Sciatic nerve (tissue), 2 donors: Measurements from ENCODE around the gene RIMBP2. TPM values are rescaled to one million over a fixed set of nuclear protein-coding genes. Genes with fewer than 3 reads are reported as not detected.
A peak's percentile ranks its signal among the peaks of the same experiment; 100 is the strongest.

Experiments
- ATAC-seq: fragments of 200-7000 bp; cut with Tn5 transposase; one replicate; pipeline ENCODE4 v1.9.1; 2020; ENCODE audit warnings: mild to moderate bottlenecking, moderate library complexity
- DNase-seq: peaks from one replicate; pipeline ENCODE4 v3.0.0-alpha.2; 2020; ENCODE audit warnings: low spot score
- intact Hi-C: fragments of 100-400 bp; cut with DNase I; formaldehyde crosslinking; loops from one replicate; pipeline ENCODE4 v1.14.2; 2022
- total RNA-seq: library from RNA; stranded (reverse); fragmentation: NEBNext Ultra II Directional; extraction: Animal tissue kit (Norgen Biotek cat#: 25700); gene quantifications from one replicate; pipeline ENCODE4 v1.2.1, GENCODE V29; 2021
- donor health status: DM: no; HTN: no; CAD: no.
- donor health status: DM: no; HTN: no; CAD: no.

The RIMBP2 gene
- total RNA-seq, 1 donor from 2014 or later: 1.6 TPM

DNA sequence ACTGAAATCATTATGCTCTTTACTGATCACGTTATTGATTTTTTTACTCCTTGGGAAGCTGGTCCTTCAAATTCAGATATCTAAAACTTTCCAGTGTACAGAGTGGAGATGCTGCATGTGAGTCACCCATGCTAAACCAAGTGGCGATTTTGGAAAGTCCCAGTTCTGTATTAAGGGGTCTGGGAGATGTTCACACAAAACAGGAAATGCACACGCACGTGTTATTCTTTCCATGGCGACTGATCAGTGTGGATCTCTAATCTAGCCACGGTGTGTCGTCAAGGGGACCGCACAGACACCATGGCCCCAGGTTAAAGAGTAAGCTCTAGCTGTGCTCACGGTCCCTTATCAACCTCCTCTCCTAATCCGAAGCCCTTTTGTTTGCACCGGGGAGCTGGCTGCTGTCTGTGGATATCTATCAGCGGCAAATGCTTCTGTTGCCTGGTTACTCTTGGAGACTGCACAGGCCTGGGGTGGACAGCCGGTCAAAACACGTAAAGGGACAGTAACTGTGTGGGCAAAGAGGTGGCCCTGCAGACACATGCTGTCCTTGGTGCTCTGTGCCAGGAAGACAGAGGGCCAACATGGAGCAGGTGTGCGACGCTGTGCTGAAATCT, 96.6 kb downstream of the RIMBP2 start:
- ATAC-seq (no peak), DNase-seq (no peak)
- intact Hi-C loops: no loop called here

DNA sequence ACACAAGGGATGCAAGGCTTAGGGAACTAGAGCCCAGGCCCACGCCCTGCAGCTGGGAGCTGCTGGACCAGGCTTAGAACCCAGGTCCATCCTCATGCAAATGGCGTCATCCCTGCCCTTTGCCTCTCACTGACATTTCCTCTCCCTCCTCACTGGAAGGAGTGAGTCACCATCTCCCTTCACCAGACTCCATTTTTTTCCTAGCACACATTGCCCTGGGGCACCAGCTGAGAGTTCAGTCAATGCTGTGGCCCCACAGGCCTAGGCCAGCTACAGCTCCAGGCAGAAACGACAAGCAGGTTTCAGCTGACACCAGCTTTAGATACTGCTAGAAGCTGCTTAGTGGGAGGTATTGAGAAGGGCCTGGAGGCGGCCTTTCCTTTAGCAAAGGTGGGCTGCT, 98.9 kb downstream of the RIMBP2 start:
- intact Hi-C loops: no loop called here
- no peak for DNase-seq
- ATAC-seq: no peak

DNA sequence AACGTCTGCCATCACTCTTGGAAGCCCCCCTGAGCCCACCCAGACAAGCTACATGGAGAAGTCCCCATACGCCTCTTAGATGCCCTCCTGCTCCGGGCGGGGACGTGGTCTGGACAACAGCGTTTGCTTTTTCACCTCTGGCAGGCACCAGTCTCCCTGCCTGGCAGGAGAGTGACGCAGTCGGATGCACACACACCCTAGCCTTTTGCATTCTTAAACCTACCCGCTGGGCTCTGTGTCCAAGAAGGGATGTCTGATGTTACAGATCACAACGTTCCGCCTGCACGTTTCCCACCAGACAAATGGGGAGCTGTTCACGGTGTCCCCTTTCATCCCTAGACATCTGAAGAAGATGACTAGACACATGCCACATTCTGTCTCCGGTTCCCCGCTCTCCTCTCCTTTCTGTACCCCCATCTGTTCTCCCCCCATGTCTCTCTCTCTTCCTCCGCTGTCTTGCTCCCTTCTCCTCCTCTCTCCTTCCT, 100.2 kb downstream of the RIMBP2 start:
- intact Hi-C loops: no loop called here
- DNase-seq: no peak
- no peak for ATAC-seq

DNA sequence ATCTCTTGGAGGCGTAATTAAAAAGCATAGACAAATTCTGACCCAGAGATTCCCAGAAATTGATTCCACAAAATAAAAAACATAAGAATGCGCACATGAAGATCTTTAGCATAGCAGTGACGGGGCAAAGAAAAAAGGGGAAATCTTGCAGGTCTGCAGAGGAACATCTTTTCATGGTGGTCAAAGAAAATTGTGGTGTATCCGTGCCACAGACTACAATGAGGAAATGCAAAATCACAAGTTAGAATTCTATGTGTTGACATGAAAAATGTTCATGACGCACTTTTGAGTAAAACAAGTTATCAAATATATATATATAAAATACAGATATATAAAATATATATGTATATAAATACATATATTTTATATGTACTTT, 101.6 kb downstream of the RIMBP2 start:
- intact Hi-C loops: no loop called here
- no peak for ATAC-seq
- no peak for DNase-seq

DNA sequence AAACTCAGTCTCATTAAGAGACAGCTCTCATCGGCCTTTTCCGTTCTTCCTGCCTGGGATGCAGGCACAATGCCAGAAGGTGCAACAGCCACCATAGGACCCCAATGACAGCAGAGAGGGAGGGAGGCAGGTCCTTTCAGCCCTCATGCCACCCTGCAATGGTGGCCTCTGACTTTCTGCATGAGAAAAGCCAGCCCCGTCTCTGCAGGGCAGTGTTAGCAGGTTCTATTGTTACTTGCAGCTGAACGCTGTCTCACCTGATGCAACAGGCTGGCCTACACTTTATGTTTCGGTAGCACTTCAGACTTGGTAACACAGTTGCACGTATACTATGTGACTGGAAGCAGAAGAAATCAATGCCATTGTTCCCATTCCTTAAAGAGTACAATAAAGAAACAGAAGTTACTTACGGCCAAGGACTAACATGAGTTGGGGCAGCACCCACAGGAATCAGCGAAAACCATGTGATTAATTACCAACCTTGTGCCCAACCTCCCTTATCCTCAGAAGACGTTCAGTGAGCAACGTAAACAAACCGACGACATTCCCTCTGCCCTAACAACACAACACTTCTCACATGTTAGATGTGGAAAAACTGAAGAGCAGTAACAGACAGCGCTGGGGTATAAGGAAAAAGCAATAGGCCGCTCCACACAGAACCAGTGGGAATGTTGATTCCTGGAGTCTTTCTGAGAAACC, 102.1 kb downstream of the RIMBP2 start:
- DNase-seq (no peak), ATAC-seq (no peak)
- intact Hi-C loops: no loop called here

DNA sequence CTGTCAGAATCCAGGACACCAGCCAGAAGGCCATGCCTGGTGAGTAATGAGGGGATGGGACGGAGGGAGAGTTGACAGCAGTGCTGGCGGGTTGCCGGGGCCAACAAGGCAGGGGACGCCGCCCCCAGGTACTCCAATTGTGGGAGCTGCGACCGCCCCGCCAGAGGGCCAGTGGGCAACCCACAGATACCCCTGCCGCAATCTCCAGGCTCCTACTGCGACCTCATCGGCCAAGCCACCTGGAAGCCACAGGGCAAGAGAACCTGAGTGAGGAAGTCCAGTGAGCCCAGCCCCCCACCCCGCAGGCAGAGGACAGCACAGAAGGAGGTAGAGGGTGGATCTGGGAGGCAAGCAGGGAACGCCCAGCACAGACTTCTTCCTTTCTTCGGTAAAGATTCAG, 103.0 kb downstream of the RIMBP2 start:
- DNase-seq: no peak
- intact Hi-C loops: no loop called here
- no peak for ATAC-seq

DNA sequence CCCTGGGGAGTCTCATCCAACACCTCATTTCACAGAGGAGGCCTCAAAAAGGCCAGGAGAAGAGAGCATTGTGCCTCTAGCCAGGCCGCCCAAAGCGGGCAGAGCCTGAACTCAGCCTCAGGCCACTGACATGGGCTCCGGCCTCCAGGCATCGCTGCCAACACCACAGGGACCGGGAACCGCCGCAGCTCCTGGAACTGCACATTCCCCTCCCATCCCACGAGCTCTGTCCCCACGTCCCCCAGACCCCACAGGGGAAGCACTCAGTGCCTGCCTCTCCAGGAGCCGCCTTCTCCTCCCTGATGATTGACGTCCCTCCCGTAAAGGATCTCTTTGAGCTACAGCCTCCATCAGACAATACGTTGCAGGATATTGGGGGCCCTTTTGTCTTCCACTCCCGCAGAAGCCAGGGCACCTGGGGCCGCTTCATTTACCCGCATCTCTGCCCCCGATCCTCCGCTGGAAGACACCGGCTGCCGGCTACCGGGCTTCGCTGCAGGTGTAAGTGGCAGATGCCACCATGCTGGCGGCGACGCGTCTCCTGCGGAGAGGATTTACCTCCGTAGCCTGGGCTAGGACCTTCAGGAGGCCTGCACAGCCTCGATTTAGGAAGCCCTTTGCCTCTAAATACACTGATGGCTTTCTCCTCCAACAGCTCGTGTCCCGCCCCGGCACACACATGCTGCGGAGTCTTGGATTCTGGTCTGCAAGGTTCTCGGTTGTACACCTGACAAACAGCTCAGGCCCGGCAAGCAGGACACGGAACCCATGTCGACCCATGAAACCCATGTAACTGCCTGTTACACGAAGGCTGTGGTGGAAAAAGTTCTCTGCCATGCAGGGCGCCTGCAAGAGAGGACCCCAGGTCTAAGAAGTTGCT, 104.8 kb downstream of the RIMBP2 start:
- intact Hi-C loops: no loop called here
- ATAC-seq (no peak), DNase-seq (no peak)

DNA sequence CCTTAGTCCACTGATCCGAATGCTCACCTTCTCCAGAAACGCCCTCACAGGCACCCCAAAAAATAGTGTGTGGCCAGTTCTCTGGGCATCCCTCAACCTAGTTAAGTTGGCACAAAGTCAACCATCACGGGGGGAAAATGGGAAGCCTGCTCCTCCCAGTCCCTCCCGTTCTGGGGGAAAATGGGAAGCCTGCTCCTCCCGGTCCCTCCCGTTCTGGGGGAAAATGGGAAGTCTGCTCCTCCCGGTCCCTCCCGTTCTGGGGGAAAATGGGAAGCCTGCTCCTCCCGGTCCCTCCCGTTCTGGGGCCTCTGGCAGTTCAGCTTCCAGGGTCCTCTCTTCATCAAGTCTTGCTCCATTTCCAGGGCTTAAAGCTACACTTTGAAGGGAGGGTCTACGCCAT, 106.1 kb downstream of the RIMBP2 start:
- intact Hi-C loops: no loop called here
- DNase-seq: no peak
- ATAC-seq: no peak

DNA sequence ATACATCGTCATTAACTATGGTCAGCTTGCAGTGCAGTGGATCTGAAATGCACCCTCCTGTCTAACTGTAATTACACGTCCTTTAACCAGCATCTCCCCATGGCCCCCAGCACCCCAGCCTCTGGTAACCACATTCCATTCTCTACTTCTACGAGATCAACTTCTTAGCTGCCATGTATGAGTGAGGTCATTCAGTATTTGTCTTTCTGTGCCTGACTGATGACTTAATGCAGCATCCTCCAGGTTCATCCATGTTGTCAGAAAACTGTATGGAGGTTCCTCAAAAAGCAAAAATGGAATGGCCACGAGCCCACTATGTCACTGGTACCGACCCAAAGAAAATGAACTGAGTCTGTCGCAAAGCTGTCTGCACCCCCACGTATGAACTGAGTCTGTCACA, 107.3 kb downstream of the RIMBP2 start:
- no peak for ATAC-seq
- no peak for DNase-seq
- intact Hi-C loops: no loop called here

DNA sequence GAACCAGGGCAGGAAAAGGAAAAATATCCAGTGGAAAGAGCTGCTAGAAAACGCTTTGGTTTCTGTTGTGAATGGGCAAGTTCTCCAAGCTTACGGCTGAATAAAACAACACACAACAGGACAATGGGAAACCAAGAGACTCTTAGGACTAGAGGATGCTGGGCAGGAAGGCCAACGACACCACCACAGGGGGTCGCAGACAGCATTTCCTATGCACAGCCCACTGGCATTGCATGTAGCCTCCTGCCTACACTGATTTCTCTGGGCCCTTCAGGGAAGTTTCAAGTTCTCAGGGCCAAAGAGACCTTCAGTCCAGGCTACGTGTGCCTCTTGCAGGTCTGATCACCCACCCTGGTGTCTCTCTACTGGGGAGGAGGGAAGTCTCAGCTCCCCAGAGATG, 108.0 kb downstream of the RIMBP2 start:
- ATAC-seq: no peak
- intact Hi-C loops: no loop called here
- no peak for DNase-seq

DNA sequence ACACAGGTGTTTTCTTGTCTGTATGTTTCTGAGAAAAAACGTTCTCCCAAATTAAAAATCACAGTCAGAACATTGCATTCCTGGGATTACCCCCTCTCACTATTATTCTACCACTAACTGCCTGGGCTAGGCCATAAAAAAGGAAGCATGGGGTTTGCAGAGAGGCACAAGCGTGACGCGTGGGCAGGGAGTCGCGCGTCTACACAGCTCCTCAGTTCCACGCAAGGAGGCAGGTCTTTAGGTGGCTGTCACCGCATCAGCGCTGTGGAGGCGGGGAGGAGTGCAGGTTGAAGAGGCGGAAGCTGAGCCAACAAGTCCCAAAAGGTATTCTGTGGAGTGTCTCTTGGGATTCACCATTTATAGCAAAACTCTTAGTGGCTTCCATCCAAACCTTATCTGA, 109.9 kb downstream of the RIMBP2 start:
- ATAC-seq (no peak), DNase-seq (no peak)
- intact Hi-C loops: no loop called here

DNA sequence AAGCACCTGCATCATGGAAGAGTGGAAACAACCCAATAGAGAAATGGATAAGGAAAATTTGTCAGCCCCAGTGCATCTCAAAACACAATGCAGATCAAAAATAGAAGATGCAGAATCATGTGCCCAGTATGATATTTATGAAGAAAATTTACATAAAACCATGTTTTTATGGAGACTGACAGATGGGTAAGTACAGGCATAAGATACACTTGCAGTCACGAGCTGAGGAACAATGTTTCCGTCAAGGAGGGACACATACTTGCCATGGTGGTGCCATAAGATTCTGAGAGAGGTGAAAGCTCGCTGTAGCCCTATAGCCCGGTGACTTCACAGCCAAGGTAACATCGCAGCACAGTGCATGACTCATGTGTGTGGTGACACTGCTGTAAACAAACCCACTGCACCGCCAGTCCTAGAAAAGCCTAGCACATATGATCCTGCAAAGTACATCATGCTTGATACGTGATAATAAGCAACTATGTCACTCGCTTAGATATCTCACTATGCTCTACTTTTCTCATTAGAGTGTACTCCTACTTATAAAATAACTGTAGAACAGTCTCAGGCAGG, 112.6 kb downstream of the RIMBP2 start:
- no peak for ATAC-seq
- intact Hi-C loops: no loop called here
- DNase-seq: no peak

DNA sequence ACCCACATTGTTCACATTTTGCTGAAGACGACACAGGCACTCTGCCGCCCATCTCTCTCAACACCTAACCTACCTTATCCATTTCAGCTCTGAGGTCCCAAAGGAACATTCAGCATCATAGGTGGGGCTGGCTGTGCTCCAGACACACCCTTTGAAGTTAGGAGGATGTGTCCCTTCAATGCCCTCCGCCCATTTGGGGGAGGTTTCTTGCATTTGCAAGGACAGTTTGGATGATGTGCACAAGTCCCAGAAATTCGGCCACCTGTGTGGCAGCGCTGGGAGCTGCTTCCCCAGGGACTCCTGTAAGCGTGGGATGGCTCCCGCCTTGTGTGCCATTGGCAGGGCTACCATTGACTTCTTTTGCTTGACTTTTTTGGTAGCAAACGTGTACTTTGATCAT, 113.8 kb downstream of the RIMBP2 start:
- no peak for DNase-seq
- intact Hi-C loops: no loop called here
- no peak for ATAC-seq

DNA sequence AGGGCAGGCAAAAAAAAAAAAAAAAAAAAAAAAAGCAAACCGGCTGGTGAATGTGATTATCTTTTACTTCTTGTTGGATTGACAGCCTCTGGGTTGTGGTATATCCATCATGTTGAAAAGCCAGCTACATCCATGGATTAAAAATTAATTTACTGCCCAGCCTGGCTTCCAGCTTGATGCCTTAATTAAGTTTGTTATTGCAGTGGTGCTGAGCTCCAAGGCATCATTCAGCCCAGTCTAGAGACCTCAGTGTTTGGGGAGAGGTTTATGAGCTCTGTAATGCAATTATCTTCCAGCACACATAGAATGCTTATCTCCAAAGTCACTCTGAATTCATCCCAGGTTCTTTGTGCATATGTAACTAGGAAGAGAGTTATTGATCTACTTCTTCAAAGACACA, 114.8 kb downstream of the RIMBP2 start:
- no peak for ATAC-seq
- DNase-seq: no peak
- intact Hi-C loops: no loop called here

DNA sequence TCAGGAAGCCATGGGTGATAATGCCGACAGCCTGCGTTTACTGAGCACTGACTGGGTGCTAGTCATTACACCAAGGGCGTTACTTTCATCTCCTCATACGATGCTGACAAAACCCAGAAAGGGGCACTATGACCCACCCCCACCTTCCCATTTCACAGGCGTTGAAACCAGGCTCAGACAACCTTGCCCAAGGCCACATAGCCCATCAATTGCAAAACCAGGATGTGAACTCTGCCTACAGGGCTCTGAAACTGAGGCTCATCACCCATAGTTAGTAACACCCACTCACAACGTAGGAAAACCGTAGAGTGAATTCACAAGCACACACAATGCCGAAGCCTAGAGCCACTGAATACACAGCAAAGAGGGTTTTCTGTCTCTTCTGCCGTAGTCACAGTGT, 119.9 kb downstream of the RIMBP2 start:
- DNase-seq: no peak

DNA sequence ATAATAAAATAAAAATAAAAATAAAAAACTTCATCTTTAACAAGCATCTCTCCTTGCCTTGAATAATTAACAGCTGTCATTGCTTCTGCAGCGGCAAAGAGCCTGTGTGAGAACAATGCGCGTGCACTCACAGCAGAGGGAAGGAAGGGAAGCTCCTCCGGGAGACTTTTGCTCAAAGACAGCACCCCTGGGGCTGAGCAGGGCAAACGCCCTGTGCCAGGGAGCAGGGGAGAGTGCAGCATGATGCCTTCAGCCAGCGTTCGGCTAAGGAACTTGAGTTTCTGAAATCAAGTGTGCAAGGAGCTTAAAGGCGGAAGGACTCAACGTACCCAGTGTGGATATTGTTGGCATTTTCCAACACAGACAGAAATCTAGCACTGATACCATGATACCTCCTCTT, 120.5 kb downstream of the RIMBP2 start:
- intact Hi-C loops: loop anchor here (5.0 kb wide), 1 partner anchor 1042 kb away; no protein-coding TSS in a partner anchor
- ATAC-seq (no peak), DNase-seq (no peak)

More for the DNA sequence above, 119.9 kb downstream of the RIMBP2 start:
- ATAC-seq: no peak
- intact Hi-C loops: loop anchor here (5.0 kb wide), 1 partner anchor 1041 kb away; no protein-coding TSS in a partner anchor

DNA sequence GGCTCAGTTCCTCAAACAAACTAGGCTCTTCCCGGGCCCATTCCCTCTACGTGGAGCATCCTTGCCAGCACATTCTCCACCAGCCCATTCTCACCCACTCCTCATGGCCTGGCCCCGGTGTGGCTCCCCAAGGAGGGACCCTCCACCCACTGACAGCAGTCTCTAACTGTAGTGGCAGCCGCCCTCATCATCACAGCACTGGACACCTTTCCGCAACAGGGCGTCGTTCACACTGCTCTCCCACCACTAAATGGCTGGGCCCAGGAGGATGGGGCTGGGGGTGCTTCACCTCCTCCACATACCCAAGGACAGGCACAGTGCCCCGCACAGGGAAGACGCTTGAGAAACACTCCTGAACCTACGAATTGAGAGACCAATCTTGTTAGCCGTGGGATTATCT, 123.0 kb downstream of the RIMBP2 start:
- intact Hi-C loops: no loop called here
- no peak for DNase-seq
- no peak for ATAC-seq

DNA sequence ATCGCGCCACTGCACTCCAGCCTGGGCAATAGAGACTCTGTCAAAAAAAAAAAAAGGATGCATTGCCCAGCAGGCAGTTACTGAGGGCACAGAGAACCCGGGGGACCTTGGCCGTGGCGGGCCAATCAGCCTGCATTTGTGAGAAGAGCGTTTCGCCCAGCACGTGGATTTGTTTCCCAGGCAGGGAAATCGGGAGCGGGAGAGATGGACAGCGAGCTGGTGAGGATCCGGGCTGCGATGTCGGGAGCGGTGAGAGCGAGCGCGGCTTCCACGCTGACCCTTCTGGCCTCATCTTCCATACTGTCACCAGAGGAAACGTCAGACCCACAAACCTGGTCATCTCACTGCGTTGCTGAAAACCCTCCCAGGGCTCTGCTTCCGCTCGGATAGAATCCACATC, 123.5 kb downstream of the RIMBP2 start:
- intact Hi-C loops: no loop called here
- ATAC-seq: no peak
- DNase-seq: no peak

DNA sequence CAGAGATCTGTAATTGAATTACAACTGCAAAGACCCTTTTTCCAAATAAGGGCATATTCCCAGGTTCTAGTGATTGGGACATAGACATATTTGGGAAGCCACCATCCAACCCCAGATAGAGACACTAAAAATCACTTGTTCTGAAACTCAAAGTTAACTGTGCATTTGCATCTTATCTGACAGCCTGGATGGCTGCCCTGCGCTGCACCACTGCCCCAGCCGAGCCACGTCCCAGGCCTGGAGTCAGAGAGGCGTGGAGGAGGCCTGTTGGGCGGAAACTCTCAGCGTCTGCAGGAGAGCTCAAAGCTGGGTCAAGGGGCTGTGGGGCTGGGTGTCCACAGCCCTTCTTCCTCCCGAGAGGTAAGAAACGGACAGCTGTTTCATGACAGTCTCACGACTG, 124.4 kb downstream of the RIMBP2 start:
- no peak for ATAC-seq
- intact Hi-C loops: no loop called here
- peak; percentile 18 for DNase-seq

DNA sequence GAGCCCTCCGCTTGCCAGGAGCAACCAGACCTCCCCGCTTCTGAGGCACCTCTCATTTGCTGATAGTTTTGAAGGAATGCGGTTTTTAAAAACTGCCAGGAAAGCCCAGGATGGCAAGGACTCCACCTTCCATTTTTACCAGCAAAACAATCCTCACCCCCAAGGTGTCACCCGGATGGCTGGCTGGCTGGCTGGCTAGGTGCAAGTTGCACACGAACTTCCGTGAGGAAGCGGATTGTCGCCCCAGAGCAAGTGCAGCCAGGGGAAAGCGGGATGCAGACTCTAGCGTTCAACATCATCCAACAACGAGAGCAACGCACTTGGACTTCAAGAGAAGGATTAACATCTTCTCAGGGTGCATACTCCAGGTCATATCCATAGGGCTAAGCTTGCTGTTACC, 125.4 kb downstream of the RIMBP2 start:
- DNase-seq (peak; percentile 36), ATAC-seq (no peak)
- intact Hi-C loops: no loop called here
